ENCODE data around the gene KRT33B. TPM values are rescaled to one million over a fixed set of nuclear protein-coding genes. Genes with fewer than 3 reads are reported as not detected.

The KRT33B gene
- total and polyA plus RNA-seq, 4 donors = not detected

DNA sequence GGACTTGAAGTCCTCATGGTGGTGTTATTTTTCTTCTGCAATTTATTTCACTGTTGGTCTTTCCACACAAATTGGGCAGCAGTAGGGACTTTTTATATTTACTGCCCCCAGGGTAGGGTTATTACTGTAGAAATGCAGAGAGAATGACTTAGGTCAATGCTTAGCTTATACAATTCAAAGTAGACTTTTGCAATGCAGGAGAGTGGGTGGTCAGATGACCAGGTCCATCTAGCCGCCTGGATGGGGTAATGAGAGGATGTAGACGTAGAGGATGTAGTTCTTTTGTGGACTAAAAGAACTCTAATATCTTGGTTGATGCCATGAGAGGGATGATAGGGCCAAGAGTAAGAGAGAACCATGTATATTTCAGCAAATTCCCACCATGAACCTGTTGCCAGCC, 51.4 kb downstream of the KRT33B start:
- TF ChIP-seq, protein P1, sequence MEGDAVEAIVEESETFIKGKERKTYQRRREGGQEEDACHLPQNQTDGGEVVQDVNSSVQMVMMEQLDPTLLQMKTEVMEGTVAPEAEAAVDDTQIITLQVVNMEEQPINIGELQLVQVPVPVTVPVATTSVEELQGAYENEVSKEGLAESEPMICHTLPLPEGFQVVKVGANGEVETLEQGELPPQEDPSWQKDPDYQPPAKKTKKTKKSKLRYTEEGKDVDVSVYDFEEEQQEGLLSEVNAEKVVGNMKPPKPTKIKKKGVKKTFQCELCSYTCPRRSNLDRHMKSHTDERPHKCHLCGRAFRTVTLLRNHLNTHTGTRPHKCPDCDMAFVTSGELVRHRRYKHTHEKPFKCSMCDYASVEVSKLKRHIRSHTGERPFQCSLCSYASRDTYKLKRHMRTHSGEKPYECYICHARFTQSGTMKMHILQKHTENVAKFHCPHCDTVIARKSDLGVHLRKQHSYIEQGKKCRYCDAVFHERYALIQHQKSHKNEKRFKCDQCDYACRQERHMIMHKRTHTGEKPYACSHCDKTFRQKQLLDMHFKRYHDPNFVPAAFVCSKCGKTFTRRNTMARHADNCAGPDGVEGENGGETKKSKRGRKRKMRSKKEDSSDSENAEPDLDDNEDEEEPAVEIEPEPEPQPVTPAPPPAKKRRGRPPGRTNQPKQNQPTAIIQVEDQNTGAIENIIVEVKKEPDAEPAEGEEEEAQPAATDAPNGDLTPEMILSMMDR (IDR thresholded peaks at IDR 0.05; ENCODE audit: control extremely low read depth, extremely low read depth) = no peak
- H3K27me3 ChIP-seq (ENCODE audit: control insufficient read depth in 3 of 3, insufficient read depth in 3 of 3, low read length in 2 of 3) = peaks cover 0 to 3% (median 0%) of the 10 kb centered on the region in 3 donors
- no peak overlapping the region for H3K4me3 ChIP-seq
- no peak overlapping the region for H3K27ac ChIP-seq (ENCODE audit: low read depth in 1 of 2, low read length in 1 of 2)
- ATAC-seq (ENCODE audit: insufficient read depth, low FRiP score) = no peak
- H3K36me3 ChIP-seq (ENCODE audit: control insufficient read depth in 4 of 4, insufficient read depth in 4 of 4, low read length in 4 of 4) = no peaks in the 10 kb centered on the region
- H3K9ac ChIP-seq (ENCODE audit: insufficient read depth in 1 of 2, low read length in 2 of 2) = no peak overlapping the region
- H3K4me1 ChIP-seq (ENCODE audit: control insufficient read depth in 5 of 5, insufficient read depth in 5 of 5, low read length in 5 of 5) = no peaks in the 10 kb centered on the region
- DNase-seq = no peak
- H3K9me3 ChIP-seq (ENCODE audit: control insufficient read depth in 4 of 4, insufficient read depth in 3 of 4, low read length in 3 of 4) = peaks cover 0 to 5% (median 4%) of the 10 kb centered on the region in 4 donors
- 41 to 44% methylated on average over 2 of the region's 2 CpGs for WGBS, 2 donors

- H3K9ac ChIP-seq (ENCODE audit: insufficient read depth in 1 of 2, low read length in 2 of 2) = no peak overlapping the region
- peaks cover 0 to 4% (median 3%) of the 10 kb centered on the region in 3 donors for H3K27me3 ChIP-seq (ENCODE audit: control insufficient read depth in 3 of 3, insufficient read depth in 3 of 3, low read length in 2 of 3)
- TF ChIP-seq, protein P1 (IDR thresholded peaks at IDR 0.05; ENCODE audit: control extremely low read depth, extremely low read depth) = no peak
- H3K4me3 ChIP-seq = no peak overlapping the region
- peaks cover 0 to 5% (median 4%) of the 10 kb centered on the region in 4 donors for H3K9me3 ChIP-seq (ENCODE audit: control insufficient read depth in 4 of 4, insufficient read depth in 3 of 4, low read length in 3 of 4)
- no peaks in the 10 kb centered on the region for H3K4me1 ChIP-seq (ENCODE audit: control insufficient read depth in 5 of 5, insufficient read depth in 5 of 5, low read length in 5 of 5)
- ATAC-seq (ENCODE audit: insufficient read depth, low FRiP score) (no peak), DNase-seq (no peak)
- H3K27ac ChIP-seq (ENCODE audit: low read depth in 1 of 2, low read length in 1 of 2) = no peak overlapping the region
- H3K36me3 ChIP-seq (ENCODE audit: control insufficient read depth in 4 of 4, insufficient read depth in 4 of 4, low read length in 4 of 4) = no peaks in the 10 kb centered on the region
- WGBS, 2 donors = 82 to 87% methylated on average over 17 of the region's 17 CpGs
Observed at GRCh38 chr17:41315814-41316445, 53.7 kb downstream of the KRT33B start.

DNA sequence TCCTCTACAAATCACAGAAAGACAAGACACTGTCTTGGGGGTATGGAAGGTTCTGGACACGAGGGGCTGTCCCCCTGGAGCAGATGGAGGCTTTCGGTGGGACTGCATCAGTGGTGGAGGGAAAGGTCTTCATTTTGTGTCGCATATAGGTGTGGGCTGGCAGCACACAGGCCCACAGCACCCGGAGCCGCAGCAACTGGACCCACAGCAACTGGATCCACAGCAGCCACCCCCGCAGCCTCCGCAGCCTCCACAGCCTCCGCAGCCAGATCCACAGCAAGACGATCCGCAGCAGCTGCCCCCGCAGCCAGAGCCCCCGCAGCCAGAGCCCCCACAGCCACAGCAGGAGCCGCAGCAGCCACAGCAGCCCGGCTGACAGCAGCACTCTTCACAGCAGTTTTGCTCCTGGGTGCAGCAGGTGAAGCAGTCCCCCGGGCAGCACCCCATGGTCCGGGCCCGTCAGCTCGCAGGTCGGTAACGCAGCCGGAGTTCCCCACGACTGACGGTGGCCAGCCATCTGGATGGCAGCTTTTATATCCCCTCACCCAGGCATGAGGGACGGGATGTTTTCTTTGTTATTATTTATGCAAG, 54.3 kb downstream of the KRT33B start, which contains the start of gene KRTAP17-1:
Gene KRTAP17-1, minus strand, starts transcription at position 507 of the 591 bp plus-strand sequence. Its CDS starts 60 bp downstream, at position 447.
- ATAC-seq (ENCODE audit: insufficient read depth, low FRiP score) (no peak), DNase-seq (no peak)
- Histone ChIP-seq H3K4me3 (no peak within 1 kb of the TSS), H3K27me3 (ENCODE audit: control insufficient read depth in 3 of 3, insufficient read depth in 3 of 3, low read length in 2 of 3) (peaks cover 0 to 4% (median 3%) of the 10 kb centered on the region in 3 donors), H3K9ac (ENCODE audit: insufficient read depth in 1 of 2, low read length in 2 of 2) (no peak within 1 kb of the TSS), H3K4me1 (ENCODE audit: control insufficient read depth in 5 of 5, insufficient read depth in 5 of 5, low read length in 5 of 5) (no peaks in the 10 kb centered on the region), H3K36me3 (ENCODE audit: control insufficient read depth in 4 of 4, insufficient read depth in 4 of 4, low read length in 4 of 4) (no peaks in the 10 kb centered on the region), H3K27ac (ENCODE audit: low read depth in 1 of 2, low read length in 1 of 2) (no peak within 1 kb of the TSS), H3K9me3 (ENCODE audit: control insufficient read depth in 4 of 4, insufficient read depth in 3 of 4, low read length in 3 of 4) (peaks cover 0 to 5% (median 2%) of the 10 kb centered on the region in 4 donors)
- TF ChIP-seq, protein P1 (IDR thresholded peaks at IDR 0.05; ENCODE audit: control extremely low read depth, extremely low read depth) = no peak
- 87% methylated on average over 23 to 24 of the region's 24 CpGs for WGBS, 2 donors

Other genes with a start within 250 kb of the KRT33B start
Only the 30 nearest of the 32 such genes appear.
- not detected for gene KRTAP4-6, start 229.3 kb downstream of the KRT33B start, total RNA-seq
- not detected for gene KRTAP4-6, start 229.3 kb downstream of the KRT33B start, polyA plus RNA-seq
- gene KRTAP4-5, start 220.0 kb downstream of the KRT33B start, total RNA-seq = not detected
- gene KRTAP4-5, start 220.0 kb downstream of the KRT33B start, polyA plus RNA-seq = not detected
- gene KRTAP4-4, start 209.1 kb downstream of the KRT33B start, total RNA-seq = not detected
- not detected for gene KRTAP4-4, start 209.1 kb downstream of the KRT33B start, polyA plus RNA-seq
- gene KRTAP4-3, start 201.6 kb downstream of the KRT33B start, total RNA-seq = not detected
- not detected for gene KRTAP4-3, start 201.6 kb downstream of the KRT33B start, polyA plus RNA-seq
- gene KRTAP4-2, start 191.6 kb downstream of the KRT33B start, total RNA-seq = not detected
- not detected for gene KRTAP4-2, start 191.6 kb downstream of the KRT33B start, polyA plus RNA-seq
- not detected for gene KRTAP4-1, start 184.9 kb downstream of the KRT33B start, total RNA-seq
- not detected for gene KRTAP4-1, start 184.9 kb downstream of the KRT33B start, polyA plus RNA-seq
- not detected for gene KRTAP9-1, start 179.9 kb downstream of the KRT33B start, total RNA-seq
- not detected for gene KRTAP9-1, start 179.9 kb downstream of the KRT33B start, polyA plus RNA-seq
- not detected for gene KRTAP9-2, start 143.2 kb downstream of the KRT33B start, total RNA-seq
- not detected for gene KRTAP9-2, start 143.2 kb downstream of the KRT33B start, polyA plus RNA-seq
- not detected for gene KRTAP9-3, start 137.4 kb downstream of the KRT33B start, total RNA-seq
- gene KRTAP9-3, start 137.4 kb downstream of the KRT33B start, polyA plus RNA-seq = not detected
- gene KRTAP9-8, start 131.8 kb downstream of the KRT33B start, total RNA-seq = not detected
- not detected for gene KRTAP9-8, start 131.8 kb downstream of the KRT33B start, polyA plus RNA-seq
- not detected for gene KRTAP9-4, start 120.1 kb downstream of the KRT33B start, total RNA-seq
- not detected for gene KRTAP9-4, start 120.1 kb downstream of the KRT33B start, polyA plus RNA-seq
- not detected for gene KRTAP9-9, start 114.4 kb downstream of the KRT33B start, total RNA-seq
- not detected for gene KRTAP9-9, start 114.4 kb downstream of the KRT33B start, polyA plus RNA-seq
- gene KRTAP9-6, start 104.4 kb downstream of the KRT33B start, total RNA-seq = not detected
- not detected for gene KRTAP9-6, start 104.4 kb downstream of the KRT33B start, polyA plus RNA-seq
- gene KRTAP9-7, start 94.1 kb downstream of the KRT33B start, total RNA-seq = not detected
- not detected for gene KRTAP9-7, start 94.1 kb downstream of the KRT33B start, polyA plus RNA-seq
- not detected for gene KRTAP29-1, start 67.0 kb downstream of the KRT33B start, total RNA-seq
- gene KRTAP29-1, start 67.0 kb downstream of the KRT33B start, polyA plus RNA-seq = not detected
- not detected for gene KRTAP16-1, start 60.5 kb downstream of the KRT33B start, total RNA-seq
- not detected for gene KRTAP16-1, start 60.5 kb downstream of the KRT33B start, polyA plus RNA-seq
- gene KRTAP17-1, start 54.1 kb downstream of the KRT33B start, total RNA-seq = not detected
- not detected for gene KRTAP17-1, start 54.1 kb downstream of the KRT33B start, polyA plus RNA-seq
- gene KRT33A, start 19.0 kb downstream of the KRT33B start, total RNA-seq = not detected
- not detected for gene KRT33A, start 19.0 kb downstream of the KRT33B start, polyA plus RNA-seq
- gene KRT34, start 12.5 kb upstream of the KRT33B start, total RNA-seq = not detected
- not detected for gene KRT34, start 12.5 kb upstream of the KRT33B start, polyA plus RNA-seq
- not detected for gene KRT31, start 27.8 kb upstream of the KRT33B start, total RNA-seq
- gene KRT31, start 27.8 kb upstream of the KRT33B start, polyA plus RNA-seq = under 1 TPM in 1 of 2 donors, not detected in 1; 0.02 TPM
- not detected for gene KRT37, start 54.8 kb upstream of the KRT33B start, total RNA-seq
- gene KRT37, start 54.8 kb upstream of the KRT33B start, polyA plus RNA-seq = not detected
- not detected for gene KRT38, start 71.2 kb upstream of the KRT33B start, total RNA-seq
- not detected for gene KRT38, start 71.2 kb upstream of the KRT33B start, polyA plus RNA-seq
- gene KRT32, start 97.6 kb upstream of the KRT33B start, total RNA-seq = not detected
- not detected for gene KRT32, start 97.6 kb upstream of the KRT33B start, polyA plus RNA-seq
- not detected for gene KRT35, start 111.3 kb upstream of the KRT33B start, total RNA-seq
- not detected for gene KRT35, start 111.3 kb upstream of the KRT33B start, polyA plus RNA-seq
- gene KRT36, start 120.1 kb upstream of the KRT33B start, total RNA-seq = not detected
- gene KRT36, start 120.1 kb upstream of the KRT33B start, polyA plus RNA-seq = under 1 TPM in 1 of 2 donors, not detected in 1; 0.02 TPM
- gene KRT13, start 135.8 kb upstream of the KRT33B start, total RNA-seq = 10 to 100 TPM in 1 of 2 donors, 1 to 10 TPM in 1; 7.9 to 11.6 TPM
- 10 to 100 TPM in 1 of 2 donors, 1 to 10 TPM in 1; 4.0 to 16.1 TPM for gene KRT13, start 135.8 kb upstream of the KRT33B start, polyA plus RNA-seq
- 10 to 100 TPM; 20.4 to 51.7 TPM for gene KRT15, start 149.1 kb upstream of the KRT33B start, total RNA-seq
- gene KRT15, start 149.1 kb upstream of the KRT33B start, polyA plus RNA-seq = 10 to 100 TPM; 15.2 to 33.6 TPM
- gene KRT19, start 158.5 kb upstream of the KRT33B start, total RNA-seq = 100 to 1,000 TPM; 495 to 770 TPM
- 100 to 1,000 TPM; 637 to 811 TPM for gene KRT19, start 158.5 kb upstream of the KRT33B start, polyA plus RNA-seq
- not detected for gene KRT9, start 202.2 kb upstream of the KRT33B start, total RNA-seq
- not detected for gene KRT9, start 202.2 kb upstream of the KRT33B start, polyA plus RNA-seq
- under 1 TPM in 1 of 2 donors, not detected in 1; 0.71 TPM for gene KRT14, start 217.1 kb upstream of the KRT33B start, total RNA-seq
- under 1 TPM; 0.37 to 0.63 TPM for gene KRT14, start 217.1 kb upstream of the KRT33B start, polyA plus RNA-seq

Measured in lung (tissue), 12 donors.